PFSK-1 (cell line): Measurements from ENCODE around the gene TMEM131.

Source experiments
- FOXP2 ChIP-seq: optimal IDR thresholded peaks from 2 replicates; pipeline ENCODE3; 2011; ENCODE audit warnings: borderline replicate concordance, control low read depth, inconsistent platforms; ENCODE audit not compliant: insufficient read depth; ENCODE audit errors: extremely low read length, extremely low read depth
- POLR2AphosphoS5 ChIP-seq: IDR thresholded peaks from 2 replicates; pipeline ENCODE4 v1.6.1; 2012; ENCODE audit warnings: low read depth, mild to moderate bottlenecking, control low read depth, low read length, moderate library complexity
- REST ChIP-seq, 2 experiments: IDR thresholded peaks; 2 replicates each; pipeline versions ENCODE4 v1.6.1 to v1.8.0; 2011 to 2012; ENCODE audit warnings: low read depth in 2 of 2, low read length in 2 of 2, control low read depth in 1 of 2, inconsistent platforms in 1 of 2, mild to moderate bottlenecking in 1 of 2, moderate library complexity in 1 of 2; ENCODE audit not compliant: insufficient read depth in 1 of 2
- TAF1 ChIP-seq: IDR thresholded peaks from 2 replicates; pipeline ENCODE4 v1.6.1; 2012; ENCODE audit warnings: low read length, control low read depth, borderline replicate concordance; ENCODE audit not compliant: insufficient read depth

GRCh38 chr2:97851172-97851571 is 144.6 kb downstream of the TMEM131 start:
- no peak for TF ChIP-seq TAF1
- no peak for TF ChIP-seq REST (IDR thresholded peaks at IDR 0.05; ENCODE audit: insufficient read depth in 1 of 2, low read depth in 2 of 2, low read length in 2 of 2)
- TF ChIP-seq POLR2AphosphoS5 = no peak
- no peak for TF ChIP-seq FOXP2
